Activated CD4-positive, alpha-beta T cell treated with anti-CD3 and anti-CD28 coated beads for 36 hours (primary cell): ENCODE data around the gene NPHP4. TPM values are rescaled to one million over a fixed set of nuclear protein-coding genes. Genes with fewer than 3 reads are reported as not detected.

ENCODE experiments used
- ATAC-seq: fragments of 200-7000 bp; cut with Tn5 transposase; one replicate; pipeline ENCODE4 v1.10.0; 2021; ENCODE audit warnings: mild to moderate bottlenecking, moderate library complexity
- CTCF ChIA-PET: fragments of 350-600 bp; sonication (Branson Sonifier 250); formaldehyde crosslinking; loops from one replicate; lab custom pipeline; 2021; ENCODE audit warnings: antibody characterized with exemption; lab: Charles Lee
- POLR2A ChIA-PET: fragments of 350-600 bp; sonication (Branson Sonifier 250); formaldehyde crosslinking; loops from one replicate; lab custom pipeline; 2021; ENCODE audit warnings: antibody characterized with exemption, inconsistent platforms; lab: Charles Lee
- DNase-seq: peaks from one replicate; pipeline ENCODE4 v3.0.0-alpha.2; 2020
- H3K27ac Mint-ChIP-seq: one replicate; pipeline ENCODE4 v1.8.0; 2021; ENCODE audit warnings: mixed read lengths
- H3K27me3 Mint-ChIP-seq: one replicate; pipeline ENCODE4 v1.8.0; 2021; ENCODE audit warnings: mixed read lengths
- H3K36me3 Mint-ChIP-seq: one replicate; pipeline ENCODE4 v1.8.0; 2021; ENCODE audit warnings: low read depth, mixed read lengths
- H3K4me1 Mint-ChIP-seq: one replicate; pipeline ENCODE4 v1.8.0; 2021; ENCODE audit warnings: mixed read lengths
- H3K4me3 Mint-ChIP-seq: one replicate; pipeline ENCODE4 v1.8.0; 2021; ENCODE audit warnings: mild to moderate bottlenecking, moderate library complexity, mixed read lengths
- H3K9me3 Mint-ChIP-seq: one replicate; pipeline ENCODE4 v1.8.0; 2021; ENCODE audit warnings: low read depth, mixed read lengths
- intact Hi-C, 2 experiments: fragments of 100-400 bp; cut with DNase I in 1 of 2; cut with micrococcal nuclease in 1 of 2; formaldehyde crosslinking; loops; one replicate each; pipeline versions ENCODE4 v1.14.2 to v1.15.1; 2022 to 2024; cut with DNase I, micrococcal nuclease
- total RNA-seq, 2 experiments: library from RNA; stranded (reverse); gene quantifications; one replicate each; pipeline ENCODE4 v1.2.3, GENCODE V29; 2021

NPHP4 gene
- total RNA-seq, 2 experiments from 2014 or later: 12.9 to 14.1 TPM

DNA sequence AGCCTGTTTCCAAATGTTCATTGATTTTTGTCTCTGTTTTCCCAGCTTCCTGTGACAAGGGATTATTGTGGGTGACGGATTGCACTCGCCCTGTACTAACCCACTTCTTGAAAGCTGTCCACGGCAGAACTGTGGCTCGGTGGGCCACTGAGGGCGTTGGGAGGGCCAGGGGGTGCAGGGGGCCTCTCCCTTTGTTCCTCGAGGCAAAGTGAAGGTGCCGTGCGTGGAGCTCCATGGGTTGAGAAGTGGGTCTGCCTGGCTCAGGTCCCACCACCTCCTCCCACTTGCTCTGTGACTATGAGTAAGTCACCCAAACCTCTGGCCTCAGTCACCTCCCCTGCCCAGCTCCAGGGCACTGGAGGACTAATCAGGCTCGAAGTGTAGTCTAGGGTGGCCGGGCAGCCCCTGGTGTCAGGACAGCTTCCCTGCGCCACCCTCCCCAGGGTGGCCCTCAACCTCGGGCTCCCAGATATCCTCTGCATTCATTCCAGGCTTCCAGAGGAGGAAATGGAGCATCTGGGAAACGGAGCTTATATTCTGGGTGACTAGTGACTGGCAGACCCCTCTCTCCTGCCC, 148.6 kb downstream of the NPHP4 start:
- no peaks in the 10 kb centered on the region for H3K9me3 Mint-ChIP-seq
- no peaks in the 10 kb centered on the region for H3K36me3 Mint-ChIP-seq
- DNase-seq (no peak), ATAC-seq (no peak)
- CTCF ChIA-PET: no interaction called here
- H3K27me3 Mint-ChIP-seq: peaks cover 1% of the 10 kb centered on the region
- intact Hi-C loops: no loop called here
- no peak overlapping the region for H3K27ac Mint-ChIP-seq
- POLR2A ChIA-PET: no interaction called here
- no peak overlapping the region for H3K4me3 Mint-ChIP-seq
- H3K4me1 Mint-ChIP-seq: no peaks in the 10 kb centered on the region

DNA sequence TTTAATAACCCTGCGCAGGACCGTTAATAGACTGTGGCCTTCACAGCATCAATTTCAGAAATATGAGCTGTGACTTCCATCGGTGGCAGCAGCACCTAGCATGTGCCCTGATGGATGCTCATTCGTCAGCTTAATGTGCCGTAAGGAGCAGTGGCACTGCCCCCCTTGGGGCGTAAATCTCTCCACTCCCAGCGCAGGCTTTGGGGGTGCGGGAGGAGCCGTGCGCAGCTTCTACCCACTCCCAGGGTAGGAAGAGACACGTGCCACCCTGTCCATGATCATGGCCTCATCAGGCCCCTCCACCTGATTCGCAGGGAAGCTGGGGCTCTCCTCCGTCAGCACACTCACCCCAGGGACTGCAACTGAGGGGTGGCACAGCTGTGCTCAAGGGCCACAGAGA, 149.5 kb downstream of the NPHP4 start:
- intact Hi-C loops: no loop called here
- ATAC-seq: no peak
- no peak overlapping the region for H3K4me3 Mint-ChIP-seq
- no peaks in the 10 kb centered on the region for H3K9me3 Mint-ChIP-seq
- H3K27ac Mint-ChIP-seq: no peak overlapping the region
- ChIA-PET POLR2A (no interaction called here), CTCF (interaction anchor here (0.7 kb wide), 1 partner anchor 11 kb away, joined by 3 read pairs; no protein-coding TSS in a partner anchor)
- no peaks in the 10 kb centered on the region for H3K4me1 Mint-ChIP-seq
- H3K27me3 Mint-ChIP-seq: peaks cover 1% of the 10 kb centered on the region
- no peaks in the 10 kb centered on the region for H3K36me3 Mint-ChIP-seq
- no peak for DNase-seq

DNA sequence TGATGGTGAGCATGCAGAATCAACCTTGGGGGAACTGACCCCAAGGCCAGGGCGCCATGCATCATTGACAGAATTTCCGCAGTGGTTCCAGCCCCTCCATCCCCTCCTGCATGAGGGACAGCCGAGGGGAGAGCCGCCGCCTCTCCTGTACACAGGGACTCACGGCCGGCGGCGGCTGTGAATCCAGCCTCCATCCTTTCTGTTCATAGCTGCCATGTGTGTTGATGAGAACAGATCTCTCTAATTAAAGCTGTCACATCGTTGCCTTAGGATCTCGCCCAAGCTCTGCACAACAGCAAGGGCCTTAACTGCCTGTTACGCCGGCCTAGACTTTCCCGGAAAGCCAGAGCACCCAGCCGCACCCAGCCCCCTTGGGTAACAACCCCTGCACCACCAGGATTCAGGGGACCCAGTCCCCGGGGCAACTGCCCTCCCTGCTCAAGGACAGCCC, 151.6 kb downstream of the NPHP4 start:
- CTCF ChIA-PET: no interaction called here
- POLR2A ChIA-PET: no interaction called here
- peaks cover 3% of the 10 kb centered on the region for H3K27me3 Mint-ChIP-seq
- intact Hi-C loops: no loop called here
- no peak overlapping the region for H3K27ac Mint-ChIP-seq
- DNase-seq (no peak), ATAC-seq (no peak)
- no peaks in the 10 kb centered on the region for H3K9me3 Mint-ChIP-seq
- H3K36me3 Mint-ChIP-seq: no peaks in the 10 kb centered on the region
- no peak overlapping the region for H3K4me3 Mint-ChIP-seq
- H3K4me1 Mint-ChIP-seq: peaks cover 6% of the 10 kb centered on the region

DNA sequence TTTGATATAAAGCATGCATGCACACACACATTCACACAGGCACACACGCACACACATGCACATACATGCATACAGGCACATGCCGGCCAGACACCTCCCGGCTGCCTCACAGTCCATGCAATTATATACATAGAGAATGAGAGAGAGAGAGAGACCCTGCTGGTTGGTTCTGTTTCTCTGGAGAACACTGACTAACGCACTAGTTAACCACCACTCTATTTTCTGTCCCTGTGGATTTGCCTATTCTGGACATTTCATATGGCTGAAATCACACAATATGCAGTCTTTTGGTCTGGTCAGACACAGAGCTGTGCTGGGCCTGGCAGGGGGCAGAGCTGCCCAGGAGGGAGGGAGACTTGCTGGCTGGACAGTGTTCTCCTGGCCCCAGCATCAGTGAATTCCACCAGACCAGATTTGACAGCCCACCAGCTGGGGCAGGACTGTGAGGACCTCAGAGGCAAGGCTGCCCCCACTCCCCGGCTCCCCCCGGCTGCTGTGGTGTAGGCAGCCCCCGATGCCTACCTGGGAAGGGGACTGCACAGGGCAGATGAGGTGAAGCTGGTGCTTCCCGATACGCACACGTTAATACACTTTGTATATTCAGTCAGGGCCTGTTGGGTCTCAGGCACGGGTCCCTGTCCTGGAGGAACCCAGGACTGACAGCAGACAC, 152.2 kb downstream of the NPHP4 start:
- CTCF ChIA-PET: no interaction called here
- Mint-ChIP-seq H3K27ac (no peak overlapping the region), H3K4me1 (peaks cover 6% of the 10 kb centered on the region), H3K36me3 (no peaks in the 10 kb centered on the region), H3K4me3 (no peak overlapping the region), H3K27me3 (peaks cover 3% of the 10 kb centered on the region), H3K9me3 (no peaks in the 10 kb centered on the region)
- intact Hi-C loops: no loop called here
- DNase-seq: no peak
- POLR2A ChIA-PET: no interaction called here
- no peak for ATAC-seq

DNA sequence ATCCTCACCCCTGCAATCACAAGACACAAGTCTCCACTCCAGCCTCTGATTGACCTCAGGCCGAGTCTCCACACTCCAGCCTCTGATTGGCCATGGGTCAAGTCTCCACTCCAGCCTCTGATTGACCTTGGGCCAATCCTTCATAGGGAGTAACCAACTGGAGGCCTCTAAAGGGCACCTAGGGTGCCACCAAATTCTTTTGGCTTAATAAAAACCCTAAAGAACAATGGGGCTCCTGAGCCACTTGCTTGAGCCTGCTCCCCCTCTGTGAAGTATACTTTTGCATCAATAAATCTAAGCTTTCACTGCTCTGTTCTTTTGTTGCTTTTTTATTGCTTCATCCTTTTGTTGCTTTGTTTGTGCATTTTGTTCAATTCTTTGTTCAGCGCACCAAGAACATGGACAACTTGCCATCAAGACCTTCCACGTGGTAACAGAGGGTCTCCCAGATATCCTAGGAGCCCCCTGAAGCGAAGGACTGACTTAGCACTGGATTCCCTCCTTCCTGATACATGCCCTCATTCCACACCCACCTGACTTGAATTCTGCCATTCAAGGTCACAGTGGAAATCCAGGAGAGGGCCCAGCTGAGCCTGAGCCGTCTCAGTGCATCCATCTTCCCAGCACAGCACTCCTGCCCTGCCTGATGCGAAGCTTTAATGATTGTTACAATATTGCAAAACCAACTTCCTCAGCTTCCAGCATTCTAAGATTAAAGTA, 152.9 kb downstream of the NPHP4 start:
- ChIA-PET POLR2A (no interaction called here), CTCF (no interaction called here)
- peaks cover 3% of the 10 kb centered on the region for H3K27me3 Mint-ChIP-seq
- H3K4me3 Mint-ChIP-seq: no peak overlapping the region
- DNase-seq (no peak), ATAC-seq (no peak)
- no peaks in the 10 kb centered on the region for H3K36me3 Mint-ChIP-seq
- intact Hi-C loops: no loop called here
- H3K9me3 Mint-ChIP-seq: no peaks in the 10 kb centered on the region
- peaks cover 6% of the 10 kb centered on the region for H3K4me1 Mint-ChIP-seq
- H3K27ac Mint-ChIP-seq: no peak overlapping the region

DNA sequence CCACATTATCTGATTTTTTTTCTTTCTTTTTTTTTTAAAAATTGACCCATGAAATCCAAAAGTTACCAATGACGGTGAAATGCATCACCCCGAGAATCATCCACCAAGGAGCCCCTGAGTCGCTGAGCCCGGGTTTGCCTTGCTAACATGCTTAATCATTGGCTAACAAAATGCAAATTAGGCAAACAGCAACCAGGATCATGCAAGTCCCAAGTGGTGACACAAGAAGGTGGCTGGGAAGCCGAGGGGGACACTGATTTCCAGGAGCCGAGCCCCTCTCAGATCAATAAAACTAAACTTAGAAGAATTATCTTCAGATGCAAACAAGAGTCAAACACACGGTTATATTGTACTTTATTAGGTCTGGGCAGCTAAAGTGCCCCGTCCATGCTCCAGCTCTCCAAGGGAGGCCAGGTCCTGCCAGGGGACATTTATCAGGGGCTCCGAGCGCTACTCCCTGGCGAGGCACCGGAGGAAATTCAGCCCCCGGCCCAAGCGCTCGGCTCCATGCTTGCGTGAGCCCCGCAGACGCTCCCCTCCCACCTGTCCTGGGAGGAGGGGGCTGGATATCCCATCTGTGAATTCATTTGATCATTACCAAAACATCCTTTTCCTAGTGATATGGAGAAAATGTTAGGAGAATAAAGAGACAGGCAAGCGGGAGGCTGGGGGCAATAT, 154.1 kb downstream of the NPHP4 start:
- CTCF ChIA-PET: interaction anchor here (0.6 to 0.7 kb wide), 2 partner anchors 236 to 1427 kb away, joined by 3 read pairs; no protein-coding TSS in a partner anchor
- DNase-seq: no peak
- H3K4me1 Mint-ChIP-seq: peaks cover 6% of the 10 kb centered on the region

DNA sequence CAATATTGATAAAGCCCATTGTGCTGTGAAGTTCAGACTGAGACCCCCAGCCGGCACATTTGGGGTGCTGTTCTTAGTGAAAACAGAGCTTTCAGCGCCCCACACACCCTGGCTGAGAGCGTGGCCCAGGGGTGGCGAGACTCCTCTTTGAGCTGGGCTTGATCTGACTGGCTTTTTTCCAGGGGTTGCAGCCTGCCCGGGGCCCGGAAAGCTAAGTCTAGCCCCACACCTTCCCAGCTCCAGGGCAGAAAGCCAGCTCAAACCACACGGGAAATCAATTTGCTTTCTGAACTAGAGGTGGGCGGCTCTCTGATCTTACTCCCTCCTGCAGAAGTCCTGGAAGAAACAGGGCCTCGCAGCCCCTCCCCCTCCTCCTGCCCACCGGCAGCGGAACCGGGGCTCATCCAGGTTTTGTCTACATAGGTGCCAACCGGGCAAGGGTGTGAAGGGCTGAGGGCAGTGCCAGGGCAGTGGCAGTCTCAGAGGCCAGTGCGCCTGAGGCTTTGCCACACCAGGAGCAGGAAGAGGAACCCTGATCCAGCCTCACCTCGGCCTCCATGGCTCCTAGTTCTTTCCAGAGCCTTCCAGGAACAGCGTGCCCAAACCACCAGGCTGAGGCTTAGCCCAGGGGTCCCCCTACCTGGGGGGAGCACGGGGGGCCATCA, 155.3 kb downstream of the NPHP4 start:
- ChIA-PET POLR2A (no interaction called here), CTCF (no interaction called here)
- no peak overlapping the region for H3K27ac Mint-ChIP-seq
- H3K4me1 Mint-ChIP-seq: peaks cover 6% of the 10 kb centered on the region
- ATAC-seq (peak; percentile 26), DNase-seq (peak; percentile 18)
- H3K4me3 Mint-ChIP-seq: no peak overlapping the region
- H3K36me3 Mint-ChIP-seq: no peaks in the 10 kb centered on the region
- intact Hi-C loops: no loop called here
- H3K27me3 Mint-ChIP-seq: peaks cover 3% of the 10 kb centered on the region
- no peaks in the 10 kb centered on the region for H3K9me3 Mint-ChIP-seq

More for the DNA sequence above, 154.1 kb downstream of the NPHP4 start:
- Mint-ChIP-seq H3K4me3 (no peak overlapping the region), H3K9me3 (no peaks in the 10 kb centered on the region), H3K27ac (no peak overlapping the region), H3K27me3 (peaks cover 3% of the 10 kb centered on the region), H3K36me3 (no peaks in the 10 kb centered on the region)
- intact Hi-C loops: no loop called here
- ATAC-seq: no peak
- POLR2A ChIA-PET: no interaction called here

DNA sequence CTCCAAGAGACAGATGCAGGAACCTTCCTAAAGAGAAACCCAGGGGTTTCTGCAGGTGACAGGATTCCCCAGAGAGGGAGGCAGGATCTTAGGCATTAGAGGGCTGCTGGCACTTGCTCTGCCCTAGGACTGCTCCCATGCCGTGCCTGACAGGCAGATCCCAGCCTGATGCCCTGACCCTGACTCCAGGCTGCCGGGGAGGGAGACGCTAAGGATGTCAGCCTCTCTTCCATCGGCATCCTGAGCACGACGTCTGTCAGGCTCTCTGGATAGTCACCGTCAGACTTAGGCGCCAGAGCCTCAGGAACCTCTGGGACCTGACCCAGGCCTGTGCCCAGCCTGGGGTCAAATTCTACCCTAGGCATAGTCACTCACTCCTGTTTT, 157.1 kb downstream of the NPHP4 start:
- intact Hi-C loops: no loop called here
- Mint-ChIP-seq H3K4me1 (peaks cover 6% of the 10 kb centered on the region), H3K27me3 (peaks cover 7% of the 10 kb centered on the region), H3K9me3 (no peaks in the 10 kb centered on the region), H3K36me3 (no peaks in the 10 kb centered on the region), H3K4me3 (no peak overlapping the region), H3K27ac (no peak overlapping the region)
- no peak for ATAC-seq
- ChIA-PET CTCF (no interaction called here), POLR2A (no interaction called here)
- no peak for DNase-seq

DNA sequence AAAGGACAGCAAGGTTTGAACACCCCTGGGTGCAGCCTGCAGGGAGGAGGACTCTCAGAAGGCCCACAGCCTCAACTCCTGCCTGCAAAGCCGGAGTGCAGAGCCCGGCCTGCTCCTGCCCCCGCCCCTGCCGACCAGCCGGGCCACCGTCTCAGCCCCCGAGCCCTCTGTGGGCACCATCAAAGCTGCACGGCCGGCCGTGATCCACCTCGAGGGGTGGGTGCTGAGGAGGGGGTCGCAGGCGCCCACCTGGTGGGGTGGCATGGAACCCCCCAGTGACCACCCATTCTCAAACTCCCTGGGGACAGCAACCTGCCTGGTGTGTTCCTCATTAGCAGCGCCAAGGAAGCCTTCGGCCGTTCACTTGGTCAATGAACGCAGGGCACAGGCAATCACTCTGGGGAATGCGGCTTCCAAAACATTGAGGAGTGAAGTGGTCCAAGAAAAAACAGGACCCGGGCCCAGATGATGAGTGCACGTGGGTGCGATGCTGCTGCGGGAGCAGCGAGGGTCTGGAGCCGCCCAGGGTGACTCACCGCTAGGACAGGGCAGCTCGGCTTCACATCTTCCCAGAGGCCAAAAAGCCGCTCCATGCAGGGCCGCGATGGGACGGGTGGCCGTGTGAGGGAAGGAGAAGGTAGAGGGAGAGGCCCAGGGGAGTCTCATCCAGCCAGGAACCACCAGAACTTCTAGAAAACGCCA, 157.6 kb downstream of the NPHP4 start:
- Mint-ChIP-seq H3K27me3 (peaks cover 5% of the 10 kb centered on the region), H3K4me1 (peaks cover 6% of the 10 kb centered on the region), H3K9me3 (no peaks in the 10 kb centered on the region), H3K4me3 (no peak overlapping the region), H3K27ac (no peak overlapping the region), H3K36me3 (no peaks in the 10 kb centered on the region)
- intact Hi-C loops: no loop called here
- DNase-seq (no peak), ATAC-seq (no peak)
- POLR2A ChIA-PET: no interaction called here
- CTCF ChIA-PET: no interaction called here

DNA sequence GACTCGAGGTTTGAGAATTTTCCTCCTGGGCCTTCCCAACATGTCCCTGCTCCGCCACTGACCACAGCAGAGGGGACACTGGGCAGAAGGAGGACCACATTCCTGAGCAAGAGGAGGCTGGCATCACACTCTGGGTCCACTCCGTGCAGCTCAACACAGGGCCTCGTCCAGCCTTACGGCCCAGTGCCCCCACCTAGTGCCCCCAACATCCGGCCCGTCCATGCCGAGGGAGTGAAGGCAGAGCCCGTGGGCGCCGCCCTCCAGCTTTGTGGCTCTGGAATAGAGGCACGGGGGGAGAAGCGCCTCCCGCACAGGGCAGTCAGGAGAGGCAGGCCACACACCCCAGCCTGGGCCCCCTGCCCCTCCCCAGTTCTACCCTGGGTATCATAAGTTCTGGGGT, 158.3 kb downstream of the NPHP4 start:
- intact Hi-C loops: no loop called here
- no peak overlapping the region for H3K4me3 Mint-ChIP-seq
- no peaks in the 10 kb centered on the region for H3K36me3 Mint-ChIP-seq
- POLR2A ChIA-PET: no interaction called here
- peaks cover 5% of the 10 kb centered on the region for H3K27me3 Mint-ChIP-seq
- ATAC-seq (no peak), DNase-seq (no peak)
- no peak overlapping the region for H3K27ac Mint-ChIP-seq
- CTCF ChIA-PET: no interaction called here
- H3K4me1 Mint-ChIP-seq: peaks cover 6% of the 10 kb centered on the region
- H3K9me3 Mint-ChIP-seq: no peaks in the 10 kb centered on the region
